ENCODE measurements around the gene FANCC. TPM values are rescaled to one million over a fixed set of nuclear protein-coding genes. Genes with fewer than 3 reads are reported as not detected.
"Not testable (repeated sequence)": the region's sequence is repeated elsewhere in the genome, so short reads cannot be mapped to it uniquely, and the experiment has no call there.

FANCC gene
- polyA plus RNA-seq, 1 donor: 15.3 TPM

- no peak for DNase-seq (ENCODE audit: low read depth)
Measured at GRCh38 chr9:95283673-95284072, 33.8 kb downstream of the FANCC start.

DNA sequence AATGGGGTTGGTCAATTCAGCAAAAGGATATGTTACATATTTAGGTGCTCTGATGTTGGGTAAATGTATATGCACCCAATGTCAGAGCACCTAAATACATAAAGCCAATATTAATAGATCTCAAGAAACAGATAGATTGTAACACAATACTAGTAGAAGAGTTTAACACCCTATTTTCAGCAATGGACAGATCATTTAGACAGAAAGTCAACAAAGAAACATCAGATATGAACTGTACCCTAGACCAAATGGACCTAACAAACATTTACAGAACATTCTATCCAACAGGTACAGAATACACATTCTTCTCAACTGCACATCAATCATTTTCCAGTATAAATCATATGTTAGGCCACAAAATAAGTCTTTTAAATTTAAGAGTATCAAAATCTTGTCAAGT lies 35.2 kb downstream of the FANCC start:
- DNase-seq (ENCODE audit: low read depth): no peak

- no peak for DNase-seq (ENCODE audit: low read depth)
Measured at GRCh38 chr9:95280745-95281144, 36.8 kb downstream of the FANCC start.

GRCh38 chr9:95277509-95277908 lies 40.0 kb downstream of the FANCC start:
- DNase-seq (ENCODE audit: low read depth): no peak

GRCh38 chr9:95276395-95276954 lies 41.0 kb downstream of the FANCC start:
- no peak for DNase-seq (ENCODE audit: low read depth)

DNA sequence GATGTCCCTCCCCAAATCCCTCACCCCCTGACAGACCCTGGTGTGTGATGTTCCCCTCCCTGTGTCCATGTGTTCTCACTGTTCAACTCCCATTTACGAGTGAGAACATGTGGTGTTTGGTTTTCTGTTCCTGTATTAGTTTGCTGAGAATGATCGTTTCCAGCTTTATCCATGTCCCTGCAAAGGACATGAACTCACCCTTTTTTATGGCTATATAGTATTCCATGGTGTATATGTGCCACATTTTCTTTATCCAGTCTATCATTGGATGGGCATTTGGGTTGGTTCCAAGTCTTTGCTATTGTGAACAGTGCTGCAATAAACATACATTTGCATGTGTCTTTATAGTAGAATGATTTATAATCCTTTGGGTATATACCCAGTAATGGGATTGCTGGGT lies 43.3 kb downstream of the FANCC start:
- DNase-seq (ENCODE audit: low read depth): not testable (repeated sequence)

DNA sequence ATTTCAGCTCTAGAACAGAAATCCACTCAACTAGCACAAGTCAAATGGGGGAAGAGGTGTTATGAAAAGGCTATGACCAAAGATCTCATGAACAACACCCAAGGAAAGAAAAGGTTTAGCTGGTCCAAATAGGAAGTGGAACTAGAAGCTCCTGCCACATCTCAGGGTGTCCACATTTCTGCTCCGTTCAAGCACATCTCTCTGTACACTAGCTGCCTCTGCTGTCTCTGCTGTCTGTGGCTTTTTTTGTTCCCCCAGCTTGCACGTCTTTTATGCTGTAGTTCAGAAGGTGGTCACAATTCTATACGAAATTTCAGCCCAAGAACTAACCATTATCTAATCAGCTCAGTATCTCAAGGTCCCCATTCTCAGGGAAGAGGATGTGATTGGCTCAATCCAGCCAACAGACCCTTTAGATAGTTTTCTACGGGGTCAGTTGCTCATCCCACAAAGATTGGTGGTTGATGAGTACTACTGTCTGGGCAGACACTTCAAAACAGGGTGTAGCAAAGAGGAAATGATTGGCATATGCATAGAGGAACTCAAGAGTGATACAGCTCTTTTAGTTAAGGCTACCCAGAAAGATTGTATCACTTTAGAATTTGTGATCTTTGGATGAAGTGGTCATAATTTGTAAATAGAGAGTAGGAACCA lies 44.0 kb downstream of the FANCC start:
- DNase-seq (ENCODE audit: low read depth): no peak

DNA sequence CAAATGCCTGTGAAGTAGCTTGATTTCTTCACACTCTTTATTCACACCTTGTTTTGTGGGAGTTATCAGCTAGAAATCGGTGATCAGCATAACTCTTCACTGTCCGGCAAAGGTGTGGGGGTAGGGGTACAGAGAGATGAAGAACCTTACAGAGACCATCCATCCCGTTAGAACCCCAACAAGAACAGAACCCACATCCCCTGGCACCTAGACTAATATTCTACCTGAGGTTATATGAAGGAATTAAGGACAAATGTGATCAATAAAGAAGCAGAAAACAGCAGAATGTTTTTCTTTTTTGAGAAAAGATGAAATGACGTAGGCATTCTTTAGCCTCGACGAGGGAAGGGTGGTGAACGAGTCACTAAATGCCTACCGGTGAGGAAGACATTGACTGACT lies 44.7 kb downstream of the FANCC start:
- DNase-seq (ENCODE audit: low read depth): no peak

GRCh38 chr9:95270790-95271189 lies 46.7 kb downstream of the FANCC start:
- DNase-seq (ENCODE audit: low read depth): no peak

- DNase-seq (ENCODE audit: low read depth): not testable (repeated sequence)
Measured at GRCh38 chr9:95269803-95270773, 47.4 kb downstream of the FANCC start.

DNA sequence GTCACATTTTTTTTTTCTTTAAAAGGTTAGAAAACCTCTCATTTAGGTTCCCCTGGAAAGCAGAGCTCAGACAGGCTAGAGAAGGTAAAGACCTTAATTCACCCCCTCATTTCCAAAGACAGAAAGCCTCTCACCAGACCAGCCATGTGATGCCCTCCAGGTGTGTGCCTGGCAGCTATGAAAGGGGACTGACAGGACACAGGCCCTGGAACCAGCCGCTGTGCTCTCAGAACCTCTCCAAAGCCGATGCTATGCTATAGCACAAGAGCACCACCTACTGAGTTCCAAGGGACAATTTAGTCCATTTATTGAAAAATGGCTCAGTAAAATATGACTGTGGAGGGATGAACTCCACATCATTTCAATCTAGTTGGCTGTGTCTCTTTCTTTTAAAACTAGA lies 48.8 kb downstream of the FANCC start:
- no peak for DNase-seq (ENCODE audit: low read depth)

GRCh38 chr9:95266649-95267048 lies 50.9 kb downstream of the FANCC start:
- DNase-seq (ENCODE audit: low read depth): no peak

DNA sequence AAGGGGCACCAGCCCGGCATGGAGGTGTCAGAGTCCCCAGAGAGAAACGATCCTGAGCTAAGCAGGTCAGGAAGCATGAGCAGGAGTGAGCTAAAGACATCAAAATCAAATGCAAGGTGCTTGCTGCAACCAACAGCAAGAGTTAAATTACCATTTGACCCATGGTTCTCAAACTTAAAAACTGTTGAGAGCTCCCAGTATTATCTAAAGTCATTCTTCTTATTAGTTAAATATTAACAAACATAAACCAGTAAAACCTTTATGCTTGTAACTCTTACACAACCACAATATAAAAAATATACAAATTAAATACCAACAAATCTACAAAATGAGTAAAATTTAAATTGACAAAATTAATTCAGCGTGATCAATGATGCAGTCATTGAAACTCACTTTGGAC lies 51.5 kb downstream of the FANCC start:
- no peak for DNase-seq (ENCODE audit: low read depth)

GRCh38 chr9:95264954-95265615 lies 52.4 kb downstream of the FANCC start:
- DNase-seq (ENCODE audit: low read depth): no peak

DNA sequence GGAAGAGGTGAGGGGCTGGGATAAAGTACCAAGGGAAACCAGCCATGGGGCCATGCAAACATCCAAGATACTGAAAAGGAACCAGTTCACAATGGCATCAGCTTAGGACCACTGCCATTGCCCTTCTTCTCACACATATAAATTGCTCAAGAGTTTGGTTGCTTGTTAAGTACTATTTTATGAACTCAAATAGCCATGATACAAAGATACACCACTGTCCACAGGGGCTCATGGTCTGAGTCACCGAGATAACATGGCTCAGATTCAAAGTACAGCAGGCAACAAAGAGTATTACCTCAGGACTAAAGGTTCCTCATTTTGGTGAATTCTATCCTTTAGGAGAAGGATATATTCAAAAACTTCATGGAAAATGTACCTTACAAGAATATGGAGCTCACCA lies 55.6 kb downstream of the FANCC start:
- no peak for DNase-seq (ENCODE audit: low read depth)

- no peak for DNase-seq (ENCODE audit: low read depth)
Measured at GRCh38 chr9:95250462-95251221, 66.9 kb downstream of the FANCC start.

- DNase-seq (ENCODE audit: low read depth): no peak
Measured at GRCh38 chr9:95249986-95250385, 67.5 kb downstream of the FANCC start.

DNA sequence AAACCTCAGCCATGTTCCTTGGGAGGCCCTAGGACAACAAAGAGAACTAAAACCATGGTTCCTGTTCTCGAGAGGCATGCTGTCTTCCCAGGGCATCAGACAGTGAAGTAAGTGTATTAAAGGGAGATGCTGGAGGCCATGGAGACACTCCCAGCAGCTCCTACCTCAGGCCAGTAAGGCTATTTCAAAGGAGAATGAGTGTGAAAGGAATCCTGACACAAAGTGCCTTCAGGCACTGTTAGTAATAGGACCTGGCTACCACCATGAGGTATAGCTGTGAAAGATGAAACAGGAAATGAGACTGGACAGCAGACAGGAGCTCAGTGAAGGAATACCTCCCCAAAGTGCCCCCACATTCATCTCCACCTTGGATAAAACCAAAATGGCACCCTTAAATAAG lies 71.0 kb downstream of the FANCC start:
- DNase-seq (ENCODE audit: low read depth): no peak

DNA sequence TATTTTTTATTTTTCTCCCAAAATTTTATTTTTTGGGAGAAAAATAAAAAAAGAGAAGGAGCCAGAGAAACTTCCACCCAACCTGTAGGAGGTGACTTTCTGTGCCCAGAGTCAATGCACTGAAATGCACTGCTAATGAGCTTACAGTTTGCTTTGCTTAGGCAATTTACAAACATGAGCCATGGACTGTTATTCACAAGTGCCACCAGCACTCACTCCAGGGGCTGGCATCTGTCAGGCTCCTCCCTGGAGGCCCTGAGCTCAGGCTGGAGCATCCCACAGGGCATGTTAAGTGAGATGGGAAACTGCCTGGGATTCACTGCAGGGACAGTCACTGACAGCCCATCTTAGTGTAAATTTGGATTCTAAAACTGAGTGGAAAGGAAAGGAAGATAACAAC lies 74.9 kb downstream of the FANCC start:
- no peak for DNase-seq (ENCODE audit: low read depth)

- DNase-seq (ENCODE audit: low read depth): no peak
Measured at GRCh38 chr9:95239071-95239470, 78.4 kb downstream of the FANCC start.

DNA sequence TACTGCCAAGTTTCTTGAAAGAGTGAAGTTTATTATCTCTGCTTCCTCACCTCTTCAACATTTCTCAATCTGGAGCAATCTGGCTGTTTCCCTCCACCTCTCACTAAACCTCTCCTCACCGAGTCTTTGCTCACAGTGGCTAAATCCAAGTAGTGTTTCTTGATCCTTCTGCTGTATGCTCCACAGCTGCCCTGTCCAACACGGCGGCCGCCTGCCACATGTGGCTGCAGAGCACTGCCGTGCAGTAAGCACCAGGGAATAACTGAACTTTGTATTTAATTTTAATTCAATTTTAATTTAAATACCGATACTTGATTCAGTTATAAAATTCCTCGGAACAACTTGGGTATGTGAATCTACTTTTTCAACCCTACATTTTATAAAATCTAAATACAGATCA lies 80.2 kb downstream of the FANCC start:
- DNase-seq (ENCODE audit: low read depth): no peak
